DOHH2 (cell line): ENCODE results near the gene ABLIM2.

Experiments used
- CTCF ChIP-seq: fragments of 200-600 bp; sonication (generic); IDR thresholded peaks from one replicate; pipeline ENCODE4 v1.5.1; 2014; ENCODE audit warnings: antibody characterized with exemption, mild to moderate bottlenecking, low read depth, low read length; ENCODE audit not compliant: poor library complexity, severe bottlenecking
- EZH2phosphoT487 ChIP-seq: fragments of 200-600 bp; sonication (generic); IDR thresholded peaks from 2 replicates; pipeline ENCODE4 v1.6.1; 2017; ENCODE audit warnings: borderline replicate concordance, mild to moderate bottlenecking, antibody characterized with exemption, low read length, moderate library complexity, mixed read lengths

GRCh38 chr4:8022767-8023695 lies 135.6 kb downstream of the ABLIM2 start:
- TF ChIP-seq EZH2phosphoT487 (no peak), CTCF (no peak)
